Myometrial cell (primary cell): ENCODE measurements around the gene APOOL. TPM values are rescaled to one million over a fixed set of nuclear protein-coding genes. Genes with fewer than 3 reads are reported as not detected.

Experiments
- total RNA-seq: library from RNA; depleted of rRNA; stranded (reverse); fragments of >200 nt; gene quantifications from 2 replicates; pipeline ENCODE4 v1.2.3, GENCODE V29; 2015

Gene APOOL, protein sequence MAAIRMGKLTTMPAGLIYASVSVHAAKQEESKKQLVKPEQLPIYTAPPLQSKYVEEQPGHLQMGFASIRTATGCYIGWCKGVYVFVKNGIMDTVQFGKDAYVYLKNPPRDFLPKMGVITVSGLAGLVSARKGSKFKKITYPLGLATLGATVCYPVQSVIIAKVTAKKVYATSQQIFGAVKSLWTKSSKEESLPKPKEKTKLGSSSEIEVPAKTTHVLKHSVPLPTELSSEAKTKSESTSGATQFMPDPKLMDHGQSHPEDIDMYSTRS
- 10.4 and 13.6 TPM in 2 replicates for total RNA-seq

DNA sequence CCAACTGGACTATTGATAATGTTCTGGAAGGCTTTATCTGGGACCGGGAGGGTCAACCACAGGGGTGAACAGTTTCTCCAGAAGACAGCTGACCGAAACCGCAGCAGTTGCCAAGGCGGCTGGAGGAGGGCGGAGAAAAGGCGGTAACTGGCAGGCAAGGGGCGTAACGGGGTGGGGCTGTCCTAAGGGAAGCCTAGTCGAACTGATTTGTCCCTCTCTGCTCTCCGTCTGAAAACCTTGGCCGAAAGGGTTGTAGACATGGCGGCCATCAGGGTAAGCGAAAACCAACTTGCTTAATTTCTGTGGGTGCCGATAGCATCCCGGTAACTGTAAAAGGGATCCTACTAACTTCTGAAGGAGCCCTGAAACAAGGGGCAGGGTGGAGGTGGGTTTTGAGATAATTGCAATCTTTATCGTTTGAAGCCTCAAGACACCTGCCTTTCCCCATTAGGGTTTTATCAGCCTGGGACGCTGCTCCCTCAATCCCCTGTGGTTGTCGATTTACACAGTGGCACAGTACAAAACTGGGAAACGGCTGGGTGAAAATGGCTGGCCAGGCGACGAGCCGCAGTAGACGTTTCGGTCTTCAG lies at the start of gene APOOL:
Gene APOOL, plus strand, starts transcription at position 223 of the 590 bp plus-strand sequence. Its CDS starts 36 bp downstream, at position 259.

Other genes starting within 250 kb of the APOOL start
- gene SATL1, start 239.9 kb downstream of the APOOL start, total RNA-seq = not detected in 2 replicates
- gene ZNF711, start 240.1 kb downstream of the APOOL start, total RNA-seq = 0.18 and 0.29 TPM in 2 replicates